GM21390 (cell line): ENCODE results near the gene SLC28A1.
"Not testable (repeated sequence)": the region's sequence is repeated elsewhere in the genome, so short reads cannot be mapped to it uniquely, and the experiment has no call there.

Experiments used
- ATAC-seq: cut with Tn5 transposase; IDR thresholded peaks from one replicate; pipeline ENCODE4 v1.9.1; 2021; ENCODE audit not compliant: unreplicated experiment

Gene SLC28A1

GRCh38 chr15:84908564-84908963 lies 24.1 kb downstream of the SLC28A1 start:
- ATAC-seq, result no peak

DNA sequence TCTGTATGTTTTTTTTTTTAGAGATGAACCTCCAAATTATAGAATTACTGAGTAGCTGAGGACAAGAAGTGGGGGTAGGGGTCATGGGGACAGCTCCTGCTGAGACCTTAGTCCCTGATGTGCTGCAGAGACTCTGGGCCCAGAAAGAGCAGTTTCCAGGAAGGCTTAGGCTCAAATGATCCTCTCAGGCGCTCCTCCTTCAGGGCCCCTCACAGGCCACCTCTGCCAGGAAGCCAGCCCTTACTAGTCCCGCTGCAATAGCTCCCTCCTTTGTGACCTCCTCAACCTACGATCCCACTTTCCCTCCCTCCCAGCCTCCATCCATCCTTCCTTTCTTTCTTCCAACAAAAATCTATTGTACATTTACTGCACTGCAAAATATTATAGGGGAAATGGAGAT lies 24.6 kb downstream of the SLC28A1 start:
- no peak for ATAC-seq

- no peak for ATAC-seq
Observed at GRCh38 chr15:84909782-84910181, 25.3 kb downstream of the SLC28A1 start.

DNA sequence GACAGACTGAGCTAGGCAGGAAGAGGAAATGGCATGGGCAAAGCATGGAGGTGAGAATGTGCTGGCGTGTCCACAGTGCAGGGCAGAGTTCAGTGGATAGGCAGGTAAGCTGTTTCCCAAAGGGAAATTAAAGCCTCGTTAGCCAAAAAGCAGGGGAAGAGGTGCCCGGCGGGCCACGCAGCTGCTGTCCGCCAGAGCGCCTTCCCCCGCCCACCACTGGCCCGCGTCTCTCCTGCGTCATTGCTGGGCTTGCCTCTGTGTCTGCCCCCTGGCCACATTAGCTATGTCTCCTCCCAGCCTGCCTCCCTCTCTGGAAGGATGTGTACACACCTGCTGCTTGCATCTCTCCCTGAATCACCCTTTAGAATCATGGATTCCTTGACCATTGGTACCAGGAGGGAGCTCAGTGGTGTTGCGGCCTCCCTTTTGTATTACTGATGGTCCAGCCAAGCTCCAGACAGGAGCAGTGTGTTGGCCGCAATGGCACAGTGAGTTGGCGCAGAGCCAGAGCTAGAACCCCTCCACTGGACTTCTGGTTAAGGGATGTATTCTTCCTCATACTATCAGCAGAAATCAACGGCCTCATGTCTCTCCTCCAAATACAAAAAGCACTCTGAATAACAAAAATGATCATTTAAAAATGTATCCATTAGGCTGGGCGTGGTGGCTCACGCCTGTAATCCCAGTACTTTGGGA lies 26.6 kb downstream of the SLC28A1 start:
- no peak for ATAC-seq

- no peak for ATAC-seq
Observed at GRCh38 chr15:84911879-84912660, 27.6 kb downstream of the SLC28A1 start.

GRCh38 chr15:84913360-84913723 lies 28.9 kb downstream of the SLC28A1 start:
- no peak for ATAC-seq

GRCh38 chr15:84914351-84914750 lies 29.9 kb downstream of the SLC28A1 start:
- ATAC-seq, result no peak

DNA sequence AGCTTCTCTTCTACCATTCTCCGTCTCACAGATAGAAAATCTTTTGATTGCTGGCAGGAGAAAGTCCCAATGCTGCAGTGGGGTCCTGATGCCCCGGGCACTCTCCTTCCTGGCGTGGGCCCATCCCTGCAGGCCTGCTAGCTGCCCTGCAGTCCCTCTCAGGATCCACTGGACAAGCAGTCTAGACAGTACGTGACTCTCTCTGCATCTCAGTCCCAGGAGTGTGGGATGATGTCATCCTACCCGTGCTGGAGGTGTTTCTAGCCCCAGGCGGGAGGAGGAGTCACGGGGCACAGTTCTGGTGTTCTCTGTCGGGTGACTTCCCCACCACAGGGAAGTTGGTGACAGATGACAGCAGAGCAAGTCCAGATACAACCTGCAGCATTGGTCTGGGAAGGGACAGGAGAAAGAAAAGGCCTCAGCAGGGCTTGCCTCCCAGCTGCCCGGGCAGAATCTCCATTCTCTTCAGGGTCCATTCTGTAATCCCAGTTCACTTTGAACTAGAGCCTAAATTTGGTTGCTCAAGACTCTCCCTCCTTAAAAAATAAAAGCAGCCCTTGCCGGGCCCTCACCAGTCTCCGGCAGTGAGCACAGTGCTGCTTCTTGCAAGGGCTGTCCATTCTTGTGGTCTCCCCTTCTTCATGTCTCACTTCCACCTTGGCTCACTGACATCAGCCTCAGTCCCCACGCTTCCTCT lies 30.6 kb downstream of the SLC28A1 start:
- peak; percentile 98 for ATAC-seq

GRCh38 chr15:84915606-84915958 lies 31.1 kb downstream of the SLC28A1 start:
- ATAC-seq, result no peak

DNA sequence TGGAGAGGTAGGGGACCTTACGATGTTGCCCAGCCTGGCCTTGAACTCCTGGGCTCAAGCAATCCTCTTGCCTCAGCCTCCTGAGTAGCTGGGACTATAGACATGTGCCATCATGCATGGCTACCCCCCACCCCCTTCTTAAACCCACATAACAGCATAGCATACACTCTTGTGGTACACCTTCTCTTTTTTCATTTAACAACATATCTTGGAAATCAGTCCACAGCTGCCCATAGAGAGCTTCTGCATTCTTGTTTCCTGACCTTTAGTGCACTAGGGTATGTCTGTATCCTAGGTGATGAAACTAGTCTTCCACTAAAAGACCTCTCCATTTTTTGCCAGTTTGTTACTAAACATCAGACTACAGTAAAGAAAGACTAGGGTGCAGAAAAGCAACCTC lies 33.0 kb downstream of the SLC28A1 start:
- no peak for ATAC-seq

- ATAC-seq, result no peak
Observed at GRCh38 chr15:84919106-84919667, 34.7 kb downstream of the SLC28A1 start.

GRCh38 chr15:84921121-84921520 lies 36.7 kb downstream of the SLC28A1 start:
- no peak for ATAC-seq

GRCh38 chr15:84922530-84922929 lies 38.1 kb downstream of the SLC28A1 start:
- ATAC-seq, result no peak

DNA sequence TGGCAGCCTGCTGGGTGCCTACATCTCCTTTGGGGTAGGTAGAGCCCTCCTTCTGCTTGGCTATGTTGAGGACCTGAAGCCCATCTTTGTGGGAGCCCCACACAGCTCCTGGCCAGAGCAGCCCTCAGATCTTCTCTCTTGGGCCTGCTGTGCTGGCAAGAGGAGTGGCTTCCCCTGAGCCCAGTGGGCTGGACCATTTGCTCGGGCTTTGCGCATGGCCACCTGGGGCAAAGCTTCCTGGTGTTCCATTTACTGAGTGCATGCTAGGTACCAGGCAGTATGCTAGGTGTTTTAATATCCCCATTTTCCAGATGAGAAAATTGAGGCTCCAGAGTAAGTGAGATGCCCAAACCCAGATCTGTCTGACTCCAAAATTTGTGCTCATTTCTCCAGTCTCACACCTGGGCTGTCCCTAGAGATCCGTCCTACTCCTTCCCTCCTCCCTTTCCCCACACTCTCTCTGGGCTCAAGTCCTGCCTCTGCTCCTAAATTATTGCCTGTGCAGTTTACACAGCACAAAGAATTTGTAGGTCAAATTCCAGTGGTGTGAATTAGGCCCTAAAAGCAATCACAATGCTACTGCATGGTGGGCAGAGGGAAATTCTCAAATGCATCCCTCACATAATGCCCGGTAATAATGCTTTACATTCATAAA lies 39.7 kb downstream of the SLC28A1 start:
- no peak for ATAC-seq

- ATAC-seq, result not testable (repeated sequence)
Observed at GRCh38 chr15:84924821-84925569, 40.5 kb downstream of the SLC28A1 start.

DNA sequence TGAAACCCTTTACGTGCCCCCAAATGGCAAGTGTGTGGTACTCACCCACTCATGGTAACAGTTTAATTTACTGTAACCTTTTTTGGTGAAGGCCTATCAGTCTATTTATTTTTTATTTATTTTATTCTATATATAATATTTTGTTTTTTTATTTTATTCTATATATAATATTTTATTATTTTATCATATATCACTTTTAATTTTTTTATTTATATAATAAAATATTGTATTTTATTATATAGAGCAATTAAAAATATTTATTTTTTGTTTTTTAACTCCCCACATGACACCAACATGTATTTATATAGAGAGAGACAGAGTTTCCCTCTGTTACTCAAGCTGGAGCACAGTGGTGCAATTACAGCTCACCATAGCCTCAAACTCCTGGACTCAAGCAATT lies 41.4 kb downstream of the SLC28A1 start:
- ATAC-seq, result no peak

GRCh38 chr15:84926491-84927230 lies 42.2 kb downstream of the SLC28A1 start:
- no peak for ATAC-seq

GRCh38 chr15:84928843-84929168 lies 44.3 kb downstream of the SLC28A1 start:
- ATAC-seq, result no peak

GRCh38 chr15:84929795-84930603 lies 45.5 kb downstream of the SLC28A1 start:
- no peak for ATAC-seq
